GM21737 (cell line): ENCODE measurements around the gene NFE2L2.
"Not testable (repeated sequence)": the region's sequence is repeated elsewhere in the genome, so short reads cannot be mapped to it uniquely, and the experiment has no call there.

ENCODE experiments used
- ATAC-seq: cut with Tn5 transposase; IDR thresholded peaks from one replicate; pipeline ENCODE4 v1.9.1; 2021; ENCODE audit warnings: mild to moderate bottlenecking, moderate library complexity; ENCODE audit not compliant: unreplicated experiment

The NFE2L2 gene

GRCh38 chr2:177239932-177240630 lies 24.4 kb downstream of the NFE2L2 start:
- peak; percentile 55 for ATAC-seq

- no peak for ATAC-seq
Observed at GRCh38 chr2:177239053-177239452, 25.5 kb downstream of the NFE2L2 start.

- ATAC-seq: no peak
Observed at GRCh38 chr2:177237932-177238331, 26.6 kb downstream of the NFE2L2 start.

GRCh38 chr2:177235855-177236437 lies 28.6 kb downstream of the NFE2L2 start:
- no peak for ATAC-seq

GRCh38 chr2:177234267-177234666 lies 30.3 kb downstream of the NFE2L2 start:
- no peak for ATAC-seq

GRCh38 chr2:177232098-177232704 lies 32.3 kb downstream of the NFE2L2 start:
- no peak for ATAC-seq

GRCh38 chr2:177231270-177231669 lies 33.3 kb downstream of the NFE2L2 start:
- no peak for ATAC-seq

GRCh38 chr2:177229442-177230242 lies 34.9 kb downstream of the NFE2L2 start:
- no peak for ATAC-seq

- no peak for ATAC-seq
Observed at GRCh38 chr2:177225965-177226360, 38.6 kb downstream of the NFE2L2 start.

- not testable (repeated sequence) for ATAC-seq
Observed at GRCh38 chr2:177223436-177223835, 41.1 kb downstream of the NFE2L2 start.

GRCh38 chr2:177221970-177222369 lies 42.6 kb downstream of the NFE2L2 start:
- ATAC-seq: no peak

GRCh38 chr2:177221534-177221933 lies 43.0 kb downstream of the NFE2L2 start:
- ATAC-seq: no peak

GRCh38 chr2:177219787-177220186 lies 44.7 kb downstream of the NFE2L2 start:
- ATAC-seq: not testable (repeated sequence)

GRCh38 chr2:177217247-177217843 lies 47.2 kb downstream of the NFE2L2 start:
- no peak for ATAC-seq

GRCh38 chr2:177212891-177213856 lies 51.4 kb downstream of the NFE2L2 start:
- peak; percentile 44 for ATAC-seq

- peak; percentile 92 for ATAC-seq
Observed at GRCh38 chr2:177212106-177212890, 52.2 kb downstream of the NFE2L2 start, which contains the start of gene HNRNPA3. HNRNPA3 (plus strand) TSS chr2:177212794; CDS start chr2:177212800, 6 bp downstream.

- ATAC-seq: no peak
Observed at GRCh38 chr2:177211576-177212105, 52.9 kb downstream of the NFE2L2 start.

- no peak for ATAC-seq
Observed at GRCh38 chr2:177211169-177211568, 53.4 kb downstream of the NFE2L2 start.

- ATAC-seq: peak; percentile 59
Observed at GRCh38 chr2:177207101-177207500, 57.4 kb downstream of the NFE2L2 start.
